HepG2 (cell line): ENCODE data around the gene TMEM204.

Experiments used
- ATF7 ChIP-seq, 2 experiments: fragments of 450-650 bp in 1 of 2; sonication (generic) in 1 of 2; formaldehyde crosslinking in 1 of 2; IDR thresholded peaks; 2 replicates each; pipeline versions ENCODE4 v1.4.0 to v1.6.1; 2016 to 2020; ENCODE audit warnings: antibody characterized with exemption in 1 of 2, mild to moderate bottlenecking in 1 of 2, missing genetic modification reagents in 1 of 2
- CTCF ChIP-seq: sonication (generic); formaldehyde crosslinking; IDR thresholded peaks from 2 replicates; pipeline ENCODE4 v1.5.0; 2020; ENCODE audit warnings: mild to moderate bottlenecking, missing genetic modification reagents, moderate library complexity
- FOSL2 ChIP-seq: sonication (generic); formaldehyde crosslinking; IDR thresholded peaks from 2 replicates; pipeline ENCODE4 v1.4.0; 2020; ENCODE audit warnings: missing genetic modification reagents
- HBP1 ChIP-seq: IDR thresholded peaks from 2 replicates; pipeline ENCODE4 v1.6.1; 2016; ENCODE audit warnings: low read depth, control low read depth
- HHEX ChIP-seq: IDR thresholded peaks from 2 replicates; pipeline ENCODE4 v1.6.1; 2016; ENCODE audit warnings: control low read depth
- HOXA9 ChIP-seq: sonication (generic); formaldehyde crosslinking; IDR thresholded peaks from 2 replicates; pipeline ENCODE4 v1.8.1; 2022; ENCODE audit warnings: missing genetic modification reagents, mild to moderate bottlenecking, moderate library complexity, borderline replicate concordance
- NKX3-1 ChIP-seq: sonication (generic); formaldehyde crosslinking; IDR thresholded peaks from 2 replicates; pipeline ENCODE4 v1.5.0; 2020; ENCODE audit warnings: missing genetic modification reagents
- PTBP1 ChIP-seq: fragments of 200-400 bp; formaldehyde crosslinking; IDR thresholded peaks from 2 replicates; pipeline ENCODE4 v1.6.1; 2018; ENCODE audit warnings: low read length, low read depth; ENCODE audit not compliant: poor library complexity, severe bottlenecking

- TF ChIP-seq HOXA9 (CRISPR knock-in tag) (no peak), NKX3-1 (CRISPR knock-in tag) (no peak), FOSL2 (CRISPR knock-in tag) (no peak), ATF7 (IDR thresholded peaks at IDR 0.05) (no peak), ATF7 (CRISPR knock-in tag; IDR thresholded peaks at IDR 0.05) (no peak), CTCF (CRISPR knock-in tag) (no peak), PTBP1 (no peak), HBP1 (CRISPR knock-in tag) (no peak), HHEX (no peak)
These were observed 47.5 kb downstream of the TMEM204 start for GRCh38 chr16:1580956-1581355.
